ENCODE measurements around the gene HAGHL.

HAGHL gene, protein sequence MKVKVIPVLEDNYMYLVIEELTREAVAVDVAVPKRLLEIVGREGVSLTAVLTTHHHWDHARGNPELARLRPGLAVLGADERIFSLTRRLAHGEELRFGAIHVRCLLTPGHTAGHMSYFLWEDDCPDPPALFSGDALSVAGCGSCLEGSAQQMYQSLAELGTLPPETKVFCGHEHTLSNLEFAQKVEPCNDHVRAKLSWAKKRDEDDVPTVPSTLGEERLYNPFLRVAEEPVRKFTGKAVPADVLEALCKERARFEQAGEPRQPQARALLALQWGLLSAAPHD

DNA sequence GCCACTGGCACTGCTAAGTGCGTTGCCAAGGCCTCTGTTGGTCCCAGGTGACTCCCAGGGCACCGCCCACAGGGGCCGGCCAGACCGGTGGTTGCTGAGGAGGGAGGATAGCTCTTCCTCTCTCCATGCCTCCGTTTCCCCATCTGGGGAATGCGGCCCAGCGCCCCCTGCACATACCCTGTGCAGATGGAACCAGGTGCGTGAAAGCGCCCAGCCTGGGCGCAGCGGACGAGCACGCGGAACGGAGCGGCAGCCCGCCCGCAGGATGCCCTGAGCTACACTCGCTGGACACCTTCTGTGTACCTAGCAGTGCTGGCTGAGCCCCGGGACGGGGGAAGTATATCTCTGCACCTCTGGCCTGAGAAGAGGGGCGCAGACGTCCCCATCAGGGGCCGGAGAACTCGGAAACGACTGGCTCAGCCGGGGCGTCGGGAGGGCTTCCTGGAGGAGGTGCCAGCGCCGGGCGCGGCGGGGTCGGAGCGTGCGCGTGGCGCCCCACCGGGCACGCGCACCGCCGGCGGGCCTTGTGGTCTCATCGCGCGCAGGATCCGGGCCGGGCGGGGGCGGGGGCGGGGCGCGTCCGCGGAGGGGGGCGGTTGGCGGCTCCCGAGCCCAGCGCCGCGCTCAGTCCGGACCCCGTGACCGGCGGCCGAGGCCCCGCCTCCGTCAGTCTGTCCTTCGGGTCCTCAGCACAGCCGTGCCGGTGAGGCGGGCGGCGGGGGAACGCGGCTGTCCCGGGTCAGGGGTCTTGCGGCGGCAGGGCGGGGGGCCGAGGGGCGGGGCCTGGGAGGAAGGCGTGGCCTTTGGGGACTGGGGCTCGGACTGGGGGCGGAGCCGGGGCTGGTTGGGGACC lies at the start of gene HAGHL, which contains the start of gene CCDC78:
Gene HAGHL (plus strand): TSS at position 669 of the 853 bp plus-strand sequence. CDS start 404 bp downstream, outside the sequence.
Gene CCDC78 (minus strand): TSS at position 6 of the 853 bp plus-strand sequence. CDS start 76 bp downstream, outside the sequence.
- DNase-seq (ENCODE audit: low spot score) (peak; percentile 40), FAIRE-seq (no peak)

DNA sequence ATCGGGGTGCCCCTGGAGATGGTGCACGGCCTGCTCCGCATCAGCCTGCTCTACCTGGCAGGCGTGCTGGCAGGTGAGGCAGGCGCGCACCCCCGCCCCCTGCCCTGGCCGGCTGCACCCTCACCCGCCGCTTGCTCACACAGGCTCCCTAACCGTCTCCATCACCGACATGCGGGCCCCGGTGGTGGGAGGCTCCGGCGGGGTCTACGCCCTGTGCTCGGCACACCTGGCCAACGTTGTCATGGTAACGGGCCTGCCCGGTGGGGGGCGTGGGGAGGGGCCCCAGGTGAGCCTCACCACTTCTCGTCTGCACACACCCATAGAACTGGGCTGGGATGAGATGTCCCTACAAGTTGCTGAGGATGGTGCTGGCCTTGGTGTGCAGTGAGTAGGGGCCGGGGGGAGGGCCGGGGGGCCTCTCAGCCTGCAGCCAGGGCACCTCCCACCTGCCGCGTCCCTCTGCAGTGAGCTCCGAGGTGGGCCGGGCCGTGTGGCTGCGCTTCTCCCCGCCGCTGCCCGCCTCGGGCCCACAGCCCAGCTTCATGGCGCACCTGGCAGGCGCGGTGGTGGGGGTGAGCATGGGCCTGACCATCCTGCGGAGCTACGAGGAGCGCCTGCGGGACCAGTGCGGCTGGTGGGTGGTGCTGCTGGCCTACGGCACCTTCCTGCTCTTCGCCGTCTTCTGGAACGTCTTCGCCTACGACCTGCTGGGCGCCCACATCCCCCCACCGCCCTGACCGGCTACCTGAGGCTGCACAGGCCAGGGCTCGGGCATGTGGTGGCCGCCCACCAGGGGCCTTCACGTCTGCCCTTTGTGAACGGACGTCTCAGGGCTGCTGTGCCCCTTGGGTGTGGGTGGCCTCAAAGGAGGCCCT lies 49.4 kb upstream of the HAGHL start:
- DNase-seq (ENCODE audit: low spot score) = no peak
- no peak for FAIRE-seq

DNA sequence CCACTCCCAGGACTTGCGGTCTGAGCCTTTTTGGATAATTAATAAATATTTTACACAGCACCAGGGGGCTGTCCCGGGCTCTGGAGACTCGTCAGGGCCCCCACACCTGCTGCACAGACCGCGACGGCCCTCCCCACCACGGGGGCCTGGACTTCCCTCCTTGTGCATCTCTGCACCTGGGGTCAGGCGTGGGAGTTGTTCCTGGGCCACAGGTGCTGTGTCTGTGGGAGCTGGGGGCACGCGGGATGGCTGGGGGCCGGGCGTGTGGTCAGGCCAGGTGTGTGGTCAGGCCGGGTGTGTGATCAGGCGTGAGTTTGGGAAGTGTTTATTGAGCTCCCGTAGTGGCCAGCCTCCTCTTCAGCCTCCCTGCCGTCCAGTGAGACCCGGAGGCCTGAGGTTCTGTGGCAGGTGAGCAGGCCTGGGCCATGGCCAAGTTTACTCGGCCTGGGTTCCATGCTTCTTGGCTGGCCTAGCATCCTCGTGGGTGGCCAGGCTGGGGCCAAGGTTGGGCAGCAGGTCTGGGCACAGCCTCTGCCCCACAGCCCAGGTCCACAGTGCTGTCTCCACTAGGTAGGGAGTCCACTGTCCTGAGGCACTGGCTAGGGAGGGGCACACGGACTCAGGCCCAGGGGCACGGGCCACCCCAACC lies 48.6 kb upstream of the HAGHL start:
- DNase-seq (ENCODE audit: low spot score) (no peak), FAIRE-seq (no peak)

DNA sequence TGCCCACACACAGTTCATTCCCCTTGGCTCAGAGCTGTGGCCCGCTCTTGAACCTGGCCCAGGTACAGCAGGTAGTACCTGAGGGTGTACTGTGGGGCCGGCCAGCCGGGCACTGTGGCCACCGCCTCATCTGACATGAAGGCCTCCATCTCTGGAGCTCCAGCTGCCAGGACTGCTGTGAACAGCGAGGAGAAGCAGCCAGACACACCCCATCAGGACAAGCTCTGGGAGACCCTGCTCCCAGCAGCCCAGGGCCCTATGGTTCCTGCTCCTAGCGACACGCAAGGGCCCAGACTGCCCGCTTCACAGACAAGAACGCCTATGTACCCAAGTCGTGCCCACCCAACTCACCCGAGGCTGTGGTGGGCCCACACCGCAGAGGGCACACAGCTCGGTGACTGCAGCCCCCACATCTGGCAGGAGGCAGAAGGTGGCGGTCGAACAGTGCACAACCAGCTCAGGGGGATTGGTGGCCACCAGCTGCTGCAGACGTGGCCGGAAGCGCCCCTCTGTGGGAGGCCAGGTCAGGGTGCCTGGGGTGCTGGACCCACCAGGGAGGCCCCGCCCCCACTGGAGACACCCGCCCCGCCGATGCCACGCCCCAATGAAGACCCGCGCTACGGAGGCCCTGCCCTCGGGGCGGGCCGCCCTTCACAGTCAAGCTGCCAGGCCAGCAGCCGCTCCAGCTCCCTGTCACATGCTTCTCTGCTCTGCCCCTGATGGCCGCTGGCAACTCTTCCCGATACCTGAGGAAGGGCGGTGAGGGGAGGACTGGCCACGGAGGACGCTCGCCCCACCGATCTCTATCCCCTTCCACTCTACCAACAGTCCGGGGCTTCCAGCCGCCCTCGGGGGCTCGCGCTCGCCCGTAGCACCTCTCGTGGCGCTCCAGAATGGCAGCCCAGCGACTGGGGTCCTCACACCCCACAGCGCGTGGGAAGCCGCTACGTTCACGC lies 47.8 kb upstream of the HAGHL start:
- FAIRE-seq (no peak), DNase-seq (ENCODE audit: low spot score) (no peak)

DNA sequence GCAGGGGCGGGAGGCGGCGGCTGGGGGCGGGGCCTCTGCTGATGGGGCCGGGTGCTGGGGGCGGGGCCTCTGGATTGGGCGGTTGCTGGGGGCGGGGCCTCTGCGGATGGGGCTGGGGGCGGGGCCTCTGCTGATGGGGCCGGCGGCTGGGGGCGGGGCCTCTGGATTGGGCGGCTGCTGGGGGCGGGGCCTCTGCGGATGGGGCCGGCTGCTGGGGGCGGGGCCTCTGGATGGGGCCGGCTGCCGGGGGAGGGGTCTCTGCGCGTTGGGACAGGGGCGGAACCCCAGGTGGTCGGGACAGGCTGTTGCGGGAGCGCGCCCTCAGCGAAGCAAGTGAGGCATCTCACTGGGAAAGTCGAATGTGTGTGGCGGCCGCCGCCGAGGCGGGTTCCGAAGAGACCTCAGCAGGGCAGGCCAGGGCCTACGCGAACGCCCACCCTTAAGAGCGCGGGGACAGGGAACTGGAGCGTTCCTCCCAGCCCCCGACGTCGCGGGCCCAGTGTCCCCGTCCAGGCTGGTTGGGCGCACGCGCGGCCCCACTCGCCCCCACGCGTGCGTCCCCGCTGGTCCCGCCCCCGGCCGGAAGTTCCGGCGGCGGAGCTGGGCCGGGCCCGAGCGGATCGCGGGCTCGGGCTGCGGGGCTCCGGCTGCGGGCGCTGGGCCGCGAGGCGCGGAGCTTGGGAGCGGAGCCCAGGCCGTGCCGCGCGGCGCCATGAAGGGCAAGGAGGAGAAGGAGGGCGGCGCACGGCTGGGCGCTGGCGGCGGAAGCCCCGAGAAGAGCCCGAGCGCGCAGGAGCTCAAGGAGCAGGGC lies 46.9 kb upstream of the HAGHL start, which contains the start of gene STUB1:
Gene STUB1 (plus strand): TSS at position 597 of the 811 bp plus-strand sequence. CDS start 116 bp downstream, at position 713.
- FAIRE-seq = no peak
- DNase-seq (ENCODE audit: low spot score) = peak; percentile 59

DNA sequence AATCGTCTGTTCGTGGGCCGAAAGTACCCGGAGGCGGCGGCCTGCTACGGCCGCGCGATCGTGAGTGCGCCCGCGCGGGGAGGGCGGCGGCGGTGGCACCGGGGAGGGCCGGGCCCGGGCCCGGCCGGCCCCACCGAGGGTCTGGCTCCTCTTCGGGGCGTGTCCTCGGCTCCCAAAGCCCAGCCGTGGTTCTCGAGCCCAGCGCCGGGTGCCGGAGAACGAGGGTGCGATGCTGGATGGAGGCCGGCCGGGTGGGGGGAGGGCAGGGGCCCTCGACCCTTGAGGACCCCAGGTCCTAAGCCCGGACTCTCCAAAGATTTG lies 46.3 kb upstream of the HAGHL start:
- FAIRE-seq = no peak
- DNase-seq (ENCODE audit: low spot score) = no peak

DNA sequence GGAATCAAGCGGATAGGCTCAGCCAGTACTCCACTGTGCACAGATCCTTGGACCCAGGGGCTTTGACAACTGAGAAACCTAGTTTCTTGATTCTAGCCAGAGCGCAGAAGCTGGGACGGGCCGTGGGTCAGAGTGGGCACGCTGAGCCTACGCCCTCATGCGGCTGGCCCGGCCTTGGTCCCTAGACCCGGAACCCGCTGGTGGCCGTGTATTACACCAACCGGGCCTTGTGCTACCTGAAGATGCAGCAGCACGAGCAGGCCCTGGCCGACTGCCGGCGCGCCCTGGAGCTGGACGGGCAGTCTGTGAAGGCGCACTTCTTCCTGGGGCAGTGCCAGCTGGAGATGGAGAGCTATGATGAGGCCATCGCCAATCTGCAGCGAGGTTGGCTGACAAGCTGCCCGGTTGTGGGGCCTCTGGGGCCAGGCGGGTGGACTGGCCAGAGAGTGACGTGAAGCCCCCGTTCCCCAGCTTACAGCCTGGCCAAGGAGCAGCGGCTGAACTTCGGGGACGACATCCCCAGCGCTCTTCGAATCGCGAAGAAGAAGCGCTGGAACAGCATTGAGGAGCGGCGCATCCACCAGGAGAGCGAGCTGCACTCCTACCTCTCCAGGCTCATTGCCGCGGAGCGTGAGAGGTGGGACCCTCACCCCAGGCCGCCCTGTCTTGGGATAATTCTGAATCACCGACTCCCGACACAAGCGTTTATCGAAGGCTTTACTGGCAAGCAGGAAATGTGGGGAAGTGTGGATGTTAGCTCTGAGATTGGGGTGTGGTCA lies 45.8 kb upstream of the HAGHL start:
- FAIRE-seq = no peak
- DNase-seq (ENCODE audit: low spot score) = peak; percentile 30

DNA sequence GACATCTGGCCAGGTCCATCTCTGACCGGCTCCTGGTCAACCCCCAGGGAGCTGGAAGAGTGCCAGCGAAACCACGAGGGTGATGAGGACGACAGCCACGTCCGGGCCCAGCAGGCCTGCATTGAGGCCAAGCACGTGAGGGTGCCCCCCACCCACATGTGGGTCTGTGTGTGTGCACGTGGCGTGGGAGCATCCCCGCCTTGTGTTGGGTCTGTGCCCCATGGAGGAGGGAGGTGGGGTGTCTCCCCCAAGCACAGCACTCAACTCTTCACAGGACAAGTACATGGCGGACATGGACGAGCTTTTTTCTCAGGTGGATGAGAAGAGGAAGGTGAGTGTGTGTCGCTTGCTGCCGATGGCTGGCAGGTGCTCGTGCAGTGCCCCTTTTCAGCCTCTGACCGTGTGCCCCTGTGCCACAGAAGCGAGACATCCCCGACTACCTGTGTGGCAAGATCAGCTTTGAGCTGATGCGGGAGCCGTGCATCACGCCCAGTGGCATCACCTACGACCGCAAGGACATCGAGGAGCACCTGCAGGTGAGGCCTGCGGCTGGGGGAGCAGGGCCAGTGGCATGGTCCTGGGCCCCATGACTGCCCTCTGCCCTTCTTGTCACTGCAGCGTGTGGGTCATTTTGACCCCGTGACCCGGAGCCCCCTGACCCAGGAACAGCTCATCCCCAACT lies 45.0 kb upstream of the HAGHL start:
- FAIRE-seq (no peak), DNase-seq (ENCODE audit: low spot score) (peak; percentile 46)

DNA sequence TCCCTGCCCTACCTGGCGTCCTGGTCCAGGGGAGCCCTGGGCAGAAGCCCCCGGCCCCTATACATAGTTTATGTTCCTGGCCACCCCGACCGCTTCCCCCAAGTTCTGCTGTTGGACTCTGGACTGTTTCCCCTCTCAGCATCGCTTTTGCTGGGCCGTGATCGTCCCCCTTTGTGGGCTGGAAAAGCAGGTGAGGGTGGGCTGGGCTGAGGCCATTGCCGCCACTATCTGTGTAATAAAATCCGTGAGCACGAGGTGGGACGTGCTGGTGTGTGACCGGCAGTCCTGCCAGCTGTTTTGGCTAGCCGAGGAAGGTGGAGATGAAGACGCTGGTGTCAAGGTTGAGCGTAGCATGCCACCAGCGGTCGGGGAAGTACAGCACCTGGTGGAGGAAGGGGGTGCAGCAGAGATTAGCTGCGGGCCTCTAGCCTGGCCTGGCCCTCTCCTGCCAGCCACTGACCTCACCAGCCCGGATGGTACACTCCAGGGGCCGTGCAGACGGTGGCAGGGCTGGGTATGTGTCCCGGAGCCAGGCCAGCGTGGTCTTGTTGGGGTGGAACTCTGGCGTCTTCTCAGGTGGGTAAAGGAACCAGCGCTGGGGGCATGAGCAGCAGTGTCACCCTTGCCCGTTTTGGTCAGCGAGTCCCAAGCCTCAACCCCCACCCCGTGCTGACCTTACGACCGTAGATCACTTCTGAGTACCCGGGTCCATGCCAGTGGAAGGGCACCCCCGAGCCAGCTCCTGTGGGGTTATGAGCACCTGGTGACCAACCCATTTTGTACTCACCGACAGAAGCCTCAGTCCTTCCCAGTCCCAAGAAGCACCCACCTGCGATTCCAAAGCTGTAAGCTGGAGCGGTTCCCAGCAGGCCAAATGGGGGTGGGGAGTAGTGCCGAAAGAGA lies 44.2 kb upstream of the HAGHL start:
- FAIRE-seq = no peak
- DNase-seq (ENCODE audit: low spot score) = no peak

DNA sequence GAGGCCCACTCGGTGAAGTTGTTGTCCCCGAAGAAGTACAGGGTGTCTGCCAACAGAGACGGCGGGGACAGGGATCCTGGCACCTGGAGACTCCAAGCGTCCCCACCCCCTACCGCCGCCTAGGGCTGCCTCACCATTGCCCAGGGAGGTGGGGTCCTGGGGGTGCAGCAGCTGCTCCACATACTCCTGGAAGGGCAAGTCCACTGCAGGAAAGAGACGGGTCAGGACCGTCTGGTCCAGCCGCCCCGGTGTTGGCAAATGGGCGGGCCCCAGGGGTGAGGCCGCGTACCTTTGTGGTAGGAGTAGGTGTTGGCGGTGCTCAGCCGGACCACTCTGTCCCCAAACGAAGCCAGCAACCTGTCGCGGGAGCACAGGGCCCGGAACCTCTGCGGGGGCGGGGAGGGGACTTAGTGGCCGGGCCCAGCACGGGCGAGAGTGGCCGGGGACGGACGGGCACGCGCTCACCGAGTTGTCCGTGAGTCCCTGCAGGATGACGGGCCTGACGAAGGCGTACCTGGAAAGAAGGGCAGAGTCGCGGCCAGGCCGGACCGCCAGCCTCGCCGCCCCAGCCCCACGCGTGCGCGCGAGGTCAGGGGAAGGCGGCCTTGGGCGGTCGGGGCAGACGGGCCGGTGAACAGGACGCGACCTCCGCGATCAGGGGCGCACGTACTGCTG lies 43.4 kb upstream of the HAGHL start:
- FAIRE-seq (no peak), DNase-seq (ENCODE audit: low spot score) (no peak)

DNA sequence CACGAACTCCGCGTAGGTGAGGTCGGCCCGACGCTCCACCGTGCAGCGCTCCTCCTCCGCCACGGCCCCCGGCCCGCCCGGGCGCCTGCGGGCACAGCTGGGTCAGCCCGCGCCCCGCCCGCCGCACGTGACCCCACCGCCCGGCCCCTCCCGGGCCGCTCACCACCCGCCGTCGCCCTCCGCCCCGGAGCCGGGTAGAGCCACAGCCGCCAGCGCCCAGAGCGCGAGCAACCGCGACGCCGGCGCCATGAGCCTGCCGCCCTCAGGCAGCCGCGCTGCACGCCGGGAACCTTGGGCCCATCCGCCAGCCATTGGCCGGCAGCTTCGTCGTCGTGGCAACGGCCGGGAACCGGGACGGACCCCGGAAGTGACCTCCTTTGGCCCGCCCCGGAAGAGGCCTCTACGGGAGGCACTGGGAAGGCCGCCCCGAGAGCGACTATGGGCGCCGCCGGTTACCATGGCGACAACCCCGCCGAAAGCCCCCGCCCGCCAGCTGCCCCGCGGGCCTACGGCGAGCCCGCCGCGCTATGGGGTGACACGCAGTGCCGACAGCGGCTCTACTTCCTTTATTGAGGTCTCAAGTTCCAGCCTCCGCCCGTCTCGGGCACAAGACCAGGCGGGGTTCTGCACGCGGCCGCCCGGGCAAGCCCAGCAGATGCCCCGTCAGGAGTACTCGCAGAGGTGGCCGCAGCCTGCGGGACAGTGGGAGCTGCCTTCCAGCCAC lies 42.7 kb upstream of the HAGHL start, which contains the start of gene JMJD8:
Gene JMJD8 (minus strand): TSS at position 264 of the 724 bp plus-strand sequence. CDS start 15 bp downstream, at position 249.
- FAIRE-seq (peak; percentile 2), DNase-seq (ENCODE audit: low spot score) (peak; percentile 85)

DNA sequence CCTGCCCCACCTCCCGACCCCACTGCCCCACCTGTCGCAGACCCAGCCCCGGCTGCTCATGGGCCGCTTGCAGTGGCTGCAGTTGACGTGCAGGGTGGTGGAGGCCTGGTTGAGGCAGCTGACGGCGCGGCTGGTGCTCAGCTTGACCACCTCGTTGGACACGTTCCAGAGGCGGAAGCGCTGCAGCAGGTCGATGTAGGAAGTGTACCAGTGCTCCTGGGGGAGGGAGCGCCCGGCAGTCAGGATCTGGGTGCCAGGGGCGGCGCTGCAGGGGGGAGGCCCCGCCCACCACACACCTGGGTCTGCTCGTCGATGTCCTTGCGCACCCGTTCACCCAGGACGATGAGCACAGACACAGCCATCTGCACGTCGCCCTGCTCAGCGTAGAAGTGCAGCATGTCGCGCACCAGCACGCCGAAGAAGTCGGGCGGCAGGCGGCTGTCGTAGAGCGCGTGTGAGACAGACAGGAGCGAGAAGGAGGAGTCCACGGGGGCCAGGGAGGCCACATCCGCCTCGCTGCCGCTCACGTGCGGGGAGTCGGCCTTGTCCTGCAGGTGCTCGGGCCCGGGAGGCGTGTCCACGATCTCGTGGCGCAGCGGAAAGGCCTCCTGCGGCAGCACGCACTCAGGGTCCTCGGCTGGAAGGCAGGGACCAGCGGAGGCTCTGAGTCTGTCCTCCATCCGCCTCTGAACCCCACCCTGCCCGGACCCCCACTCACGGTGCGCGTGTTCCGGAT lies 41.8 kb upstream of the HAGHL start:
- DNase-seq (ENCODE audit: low spot score) (no peak), FAIRE-seq (no peak)

DNA sequence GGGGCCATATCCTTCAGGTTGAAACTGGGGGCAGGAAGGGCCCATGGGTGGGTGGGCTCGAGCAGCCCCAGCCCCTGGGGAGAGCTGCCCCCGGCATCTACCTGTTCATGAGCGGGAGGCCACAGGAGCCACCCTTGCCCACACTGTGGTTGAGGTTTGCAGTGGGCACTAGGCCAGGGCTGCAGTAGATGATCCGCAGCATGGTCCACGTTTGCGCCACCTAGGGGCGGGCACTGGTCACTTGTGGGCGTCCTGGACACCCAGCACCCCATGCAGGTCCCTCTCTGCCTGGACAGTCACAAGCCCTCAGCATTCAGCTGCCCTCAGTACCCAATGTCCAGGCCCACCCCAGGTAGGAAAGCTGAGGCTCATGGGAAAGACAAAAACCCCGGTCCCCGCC lies 40.9 kb upstream of the HAGHL start:
- DNase-seq (ENCODE audit: low spot score) (peak; percentile 39), FAIRE-seq (no peak)

DNA sequence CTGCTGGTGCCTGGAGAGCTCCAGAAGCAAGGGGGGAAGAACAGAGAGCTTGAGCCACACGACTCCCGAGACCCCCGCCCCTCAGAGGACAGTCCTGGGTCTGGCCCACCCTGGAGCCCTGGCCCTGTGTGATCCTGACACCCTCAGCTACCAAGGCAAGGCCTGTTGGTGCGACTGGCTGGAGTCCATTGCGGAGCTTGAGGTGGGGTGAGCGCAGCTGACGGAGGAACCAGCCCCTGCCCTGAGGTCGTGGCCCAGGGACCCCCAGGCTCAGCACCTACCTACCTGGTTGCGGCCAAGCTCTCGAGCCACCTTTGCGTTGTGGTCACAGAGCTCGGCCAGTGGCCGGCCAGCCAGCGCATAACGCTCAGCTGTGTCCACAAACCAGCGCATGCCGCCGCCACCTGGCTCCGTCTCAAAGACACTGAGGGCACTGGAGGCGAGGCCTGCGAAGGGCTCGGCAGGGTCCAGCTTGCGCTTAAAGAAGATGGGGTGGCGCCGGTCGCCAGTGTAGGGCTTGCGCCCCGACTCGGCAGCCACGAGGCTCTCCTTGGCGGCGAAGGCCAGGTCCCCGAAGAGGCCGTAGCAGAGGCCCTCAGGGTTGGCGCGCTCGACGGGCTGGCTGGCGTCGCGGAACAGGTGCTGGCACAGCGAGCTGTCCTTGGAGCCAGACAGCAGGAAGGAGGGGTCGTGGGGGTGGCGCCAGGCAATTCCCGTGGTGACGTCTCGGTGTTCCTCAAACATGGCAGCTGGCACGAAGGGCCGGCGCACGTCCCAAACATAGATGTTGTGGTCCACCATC lies 40.2 kb upstream of the HAGHL start:
- FAIRE-seq = no peak
- no peak for DNase-seq (ENCODE audit: low spot score)

Measured in RCC 7860 (cell line).